K562 (cell line): Measurements from ENCODE around the gene ADAMTS10. TPM values are rescaled to one million over a fixed set of nuclear protein-coding genes. Genes with fewer than 3 reads are reported as not detected.

ENCODE experiments used
- ATAC-seq: fragments of 200-7000 bp; cut with Tn5 transposase; 3 replicates; pipeline ENCODE4 v1.9.1; 2020; ENCODE audit warnings: moderate library complexity
- BruUV-seq: library from RNA; stranded (reverse); fragments of 400-500 nt; replicated peaks from 2 replicates; lab custom pipeline; 2021; lab: Mats Ljungman, UMichigan
- CTCF ChIA-PET: fragments of 300-600 bp; formaldehyde crosslinking; extraction: SDS; loops from one replicate; lab custom pipeline; 2021; ENCODE audit warnings: low intra/inter-chr PET ratio; lab: Yijun Ruan, JAX
- POLR2A ChIA-PET: fragments of 300-600, 350-650 bp; sonication (Branson Sonifier 250); formaldehyde crosslinking; extraction: SDS; loops from one replicate; lab custom pipeline; 2021; ENCODE audit warnings: antibody characterized with exemption, inconsistent platforms; lab: Yijun Ruan, JAX
- DNase-seq, 4 experiments: peaks; one replicate each; pipeline versions ENCODE4 v3.0.0 to v3.0.0-alpha.2; 2011 to 2018; ENCODE audit warnings: low spot score in 3 of 4, mixed read lengths in 3 of 4; ENCODE audit errors: extremely low read depth in 1 of 4
- FAIRE-seq: peaks from 2 replicates; lab custom pipeline; 2011; peaks lifted over from hg19 to GRCh38; lab: Jason Lieb, UNC
- H2AFZ ChIP-seq: 2 replicates; pipeline ENCODE4 v1.6.0; 2011; ENCODE audit warnings: low read depth, low read length, control low read depth, inconsistent platforms
- H3K27ac ChIP-seq: fragments of 200-600 bp; 3 replicates; pipeline ENCODE4 v1.8.0; 2011; ENCODE audit warnings: low read depth, mild to moderate bottlenecking, control low read depth, inconsistent platforms, low read length, moderate library complexity, mixed read lengths; ENCODE audit errors: extremely low read depth
- H3K27me3 ChIP-seq, 2 experiments: fragments of 300-600 bp in 1 of 2; 2 replicates in 1 of 2; 3 replicates in 1 of 2; pipeline versions ENCODE4 v1.6.0 to v1.8.0; 2011; ENCODE audit warnings: inconsistent platforms in 2 of 2, low read length in 2 of 2, mild to moderate bottlenecking in 1 of 2, mixed read lengths in 1 of 2, moderate library complexity in 1 of 2; ENCODE audit not compliant: control insufficient read depth in 2 of 2, insufficient read depth in 2 of 2
- H3K36me3 ChIP-seq: fragments of 300-600 bp; 3 replicates; pipeline ENCODE4 v1.8.0; 2011; ENCODE audit warnings: mild to moderate bottlenecking, low read length, inconsistent platforms; ENCODE audit not compliant: control insufficient read depth, insufficient read depth
- H3K4me1 ChIP-seq, 2 experiments: fragments of 200-600 bp in 1 of 2; replicated peaks in 1 of 2; 2 replicates in 1 of 2; 3 replicates in 1 of 2; pipeline versions ENCODE4 v1.5.1 to v1.8.0; 2011; ENCODE audit warnings: inconsistent platforms in 2 of 2, low read length in 2 of 2, mild to moderate bottlenecking in 1 of 2, mixed read lengths in 1 of 2, moderate library complexity in 1 of 2; ENCODE audit not compliant: control insufficient read depth in 2 of 2, insufficient read depth in 2 of 2
- H3K4me2 ChIP-seq: 2 replicates; pipeline ENCODE4 v1.6.1; 2011; ENCODE audit warnings: low read length, control low read depth, inconsistent platforms, mixed read lengths; ENCODE audit not compliant: insufficient read depth
- H3K4me3 ChIP-seq: fragments of 200-600 bp; sonication (generic), shearing (Covaris generic); 2 replicates; pipeline ENCODE4 v1.5.1; 2016; ENCODE audit warnings: control low read depth, inconsistent platforms
- H3K79me2 ChIP-seq: fragments of 200-600 bp; 3 replicates; pipeline ENCODE4 v1.8.0; 2011; ENCODE audit warnings: low read length, inconsistent platforms; ENCODE audit not compliant: control insufficient read depth, insufficient read depth
- H3K9ac ChIP-seq, 2 experiments: 2 replicates each; pipeline versions ENCODE4 v1.6.0 to v1.6.1; 2011; ENCODE audit warnings: low read depth in 2 of 2, low read length in 2 of 2, control low read depth in 1 of 2, inconsistent platforms in 1 of 2, mild to moderate bottlenecking in 1 of 2, mixed read lengths in 1 of 2; ENCODE audit not compliant: insufficient read depth in 1 of 2
- H3K9me1 ChIP-seq: one replicate; pipeline ENCODE4 v1.6.0; 2011; ENCODE audit warnings: inconsistent platforms, mild to moderate bottlenecking, low read length, moderate library complexity; ENCODE audit not compliant: control insufficient read depth, insufficient read depth
- H3K9me3 ChIP-seq: replicated peaks from 2 replicates; pipeline ENCODE4 v1.5.1; 2011; ENCODE audit warnings: low read depth, low read length, inconsistent platforms; ENCODE audit not compliant: control insufficient read depth, insufficient read depth
- H4K20me1 ChIP-seq: replicated peaks from 2 replicates; pipeline ENCODE4 v1.6.1; 2011; ENCODE audit warnings: low read length, inconsistent platforms, mixed read lengths; ENCODE audit not compliant: control insufficient read depth, insufficient read depth
- BHLHE40 ChIP-seq: IDR thresholded peaks from 2 replicates; pipeline ENCODE4 v1.6.1; 2011; ENCODE audit warnings: low read length, improper control_type of control experiment
- KDM4B ChIP-seq, 2 experiments: fragments of 450-650 bp in 1 of 2; sonication (generic) in 1 of 2; IDR thresholded peaks; 2 replicates each; pipeline ENCODE4 v1.6.1; 2016 to 2017; ENCODE audit warnings: borderline replicate concordance in 2 of 2, antibody characterized with exemption in 1 of 2, low read depth in 1 of 2, mild to moderate bottlenecking in 1 of 2
- ZNF551 ChIP-seq: fragments of 250-450 bp; sonication (Bioruptor Pico); IDR thresholded peaks from 2 replicates; pipeline ENCODE4 v1.5.0; 2021; ENCODE audit warnings: mild to moderate bottlenecking, moderate library complexity
- WGBS: fragments of 100-300 bp; shearing (Covaris generic); methylation state at CpG from one replicate; pipeline ENCODE4 v1.1.6; 2016; ENCODE audit warnings: low coverage, mixed read lengths; ENCODE audit not compliant: insufficient coverage; ENCODE audit errors: missing lambda C conversion rate; 5-methylcytosine and 5-hydroxymethylcytosine counted together
- in situ Hi-C: fragments of 300-500 bp; cut with MboI; formaldehyde crosslinking; loops from 4 replicates; pipeline ENCODE4 v1.15.0; 2018; ENCODE audit warnings: inconsistent platforms, mixed read lengths
- intact Hi-C: fragments of 100-400 bp; cut with micrococcal nuclease; formaldehyde crosslinking; loops from 2 replicates; pipeline ENCODE4 v1.14.2; 2022
- polyA plus RNA-seq, 8 experiments: library from polyadenylated mRNA; depleted of rRNA in 4 of 8; stranded (reverse) in 5 of 8; unstranded in 3 of 8; fragments of >200 nt; fragmentation: Nextera tagmentation in 2 of 8; fragmentation: Illumina TruSeq in 1 of 8; extraction: Ambion mirVana in 2 of 8; extraction: Trizol in 1 of 8; gene quantifications; 2 replicates each; pipeline versions ENCODE4 v1.2.1 to v1.2.3, GENCODE V29; 2011 to 2014; ENCODE audit warnings: inconsistent platforms in 1 of 8, missing spikeins in 1 of 8
- total RNA-seq, 7 experiments: library from RNA; depleted of rRNA in 6 of 7; stranded (reverse); fragments of >200 nt in 6 of 7; fragmentation: Illumina TruSeq in 2 of 7; extraction: Trizol in 2 of 7; gene quantifications; 2 replicates each; pipeline versions ENCODE4 v1.2.1 to v1.2.3, GENCODE V29; 2011 to 2021; ENCODE audit warnings: low replicate concordance in 1 of 7
- TF ChIP-seq, protein P1 (sequence below), 2 experiments: fragments of 450-650 bp; formaldehyde crosslinking in 1 of 2; IDR thresholded peaks; 2 replicates each; pipeline versions ENCODE4 v1.4.0 to v1.6.1; 2014 to 2020; ENCODE audit warnings: mild to moderate bottlenecking in 2 of 2, borderline replicate concordance in 1 of 2, low read depth in 1 of 2

The ADAMTS10 gene
- total and polyA plus RNA-seq, 9 of the 15 experiments (the other 6 are each of a cell fraction or from before 2014, with no cell fraction given): 0.33 to 1.8 (median 0.57) TPM; not detected in 4

DNA sequence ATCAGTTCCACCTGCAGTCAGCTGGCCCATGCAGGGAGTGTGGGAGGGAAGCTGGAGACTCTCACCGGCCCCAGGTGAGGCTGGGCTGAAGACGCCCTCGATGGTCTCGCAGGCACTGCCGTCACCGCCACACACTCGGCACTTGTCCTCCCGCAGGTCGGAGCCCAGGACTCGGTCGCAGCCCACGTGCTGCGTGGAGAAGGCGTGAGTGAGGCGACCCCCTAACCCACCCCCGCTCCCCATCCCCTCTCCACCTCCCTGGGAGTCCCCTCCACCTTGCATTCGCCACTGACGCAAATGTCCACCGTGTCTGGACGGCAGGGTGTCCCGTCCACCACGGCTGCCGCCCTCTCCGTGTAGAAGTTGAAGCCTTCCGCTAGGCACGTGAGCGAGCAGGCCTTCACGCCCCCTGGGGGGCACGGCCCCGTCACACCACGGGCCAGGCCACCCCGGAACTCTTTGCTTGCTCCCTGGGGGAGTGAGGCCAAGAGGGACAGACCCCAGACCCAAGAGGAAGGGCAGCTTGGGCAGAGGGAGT is 21.3 kb downstream of the ADAMTS10 start:
- POLR2A ChIA-PET: no interaction called here
- ATAC-seq: no peak
- Histone ChIP-seq H3K36me3 (no peaks in the 10 kb centered on the region), H2AFZ (no peak overlapping the region), H3K4me1 (peaks cover 6 to 41% of the 10 kb centered on the region in 2 experiments; a peak in 4 of 5 replicates), H3K27me3 (peaks cover 9 to 28% of the 10 kb centered on the region in 2 experiments; a peak in 3 of 5 replicates), H3K4me2 (no peak overlapping the region), H3K9ac (no peak overlapping the region; a peak in 1 of 4 replicates), H3K4me3 (no peak overlapping the region)
- no peak for DNase-seq
- no TSS peak for BruUV-seq
- FAIRE-seq: no peak
- intact Hi-C loops: no loop called here
- WGBS: 4% methylated on average over 24 of the region's 32 CpGs
- CTCF ChIA-PET: no interaction called here
- TF ChIP-seq ZNF551 (no peak), KDM4B (IDR thresholded peaks at IDR 0.05; ENCODE audit: borderline replicate concordance in 2 of 2, low read depth in 1 of 2) (no peak), BHLHE40 (peak; percentile 47; the same call in 1 of the 2 replicates)
- TF ChIP-seq, protein P1, sequence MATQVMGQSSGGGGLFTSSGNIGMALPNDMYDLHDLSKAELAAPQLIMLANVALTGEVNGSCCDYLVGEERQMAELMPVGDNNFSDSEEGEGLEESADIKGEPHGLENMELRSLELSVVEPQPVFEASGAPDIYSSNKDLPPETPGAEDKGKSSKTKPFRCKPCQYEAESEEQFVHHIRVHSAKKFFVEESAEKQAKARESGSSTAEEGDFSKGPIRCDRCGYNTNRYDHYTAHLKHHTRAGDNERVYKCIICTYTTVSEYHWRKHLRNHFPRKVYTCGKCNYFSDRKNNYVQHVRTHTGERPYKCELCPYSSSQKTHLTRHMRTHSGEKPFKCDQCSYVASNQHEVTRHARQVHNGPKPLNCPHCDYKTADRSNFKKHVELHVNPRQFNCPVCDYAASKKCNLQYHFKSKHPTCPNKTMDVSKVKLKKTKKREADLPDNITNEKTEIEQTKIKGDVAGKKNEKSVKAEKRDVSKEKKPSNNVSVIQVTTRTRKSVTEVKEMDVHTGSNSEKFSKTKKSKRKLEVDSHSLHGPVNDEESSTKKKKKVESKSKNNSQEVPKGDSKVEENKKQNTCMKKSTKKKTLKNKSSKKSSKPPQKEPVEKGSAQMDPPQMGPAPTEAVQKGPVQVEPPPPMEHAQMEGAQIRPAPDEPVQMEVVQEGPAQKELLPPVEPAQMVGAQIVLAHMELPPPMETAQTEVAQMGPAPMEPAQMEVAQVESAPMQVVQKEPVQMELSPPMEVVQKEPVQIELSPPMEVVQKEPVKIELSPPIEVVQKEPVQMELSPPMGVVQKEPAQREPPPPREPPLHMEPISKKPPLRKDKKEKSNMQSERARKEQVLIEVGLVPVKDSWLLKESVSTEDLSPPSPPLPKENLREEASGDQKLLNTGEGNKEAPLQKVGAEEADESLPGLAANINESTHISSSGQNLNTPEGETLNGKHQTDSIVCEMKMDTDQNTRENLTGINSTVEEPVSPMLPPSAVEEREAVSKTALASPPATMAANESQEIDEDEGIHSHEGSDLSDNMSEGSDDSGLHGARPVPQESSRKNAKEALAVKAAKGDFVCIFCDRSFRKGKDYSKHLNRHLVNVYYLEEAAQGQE (IDR thresholded peaks at IDR 0.05; ENCODE audit: borderline replicate concordance): no peak
- TF ChIP-seq, protein P1 (CRISPR knock-in tag; IDR thresholded peaks at IDR 0.05; ENCODE audit: low read depth): no peak
- TF ChIP-seq, all 486 proteins: peak for 1
- Histone ChIP-seq H3K79me2 (no peaks in the 10 kb centered on the region), H3K27ac (no peak overlapping the region), H3K9me1 (no peaks in the 10 kb centered on the region), H3K9me3 (no peaks in the 10 kb centered on the region; the same call in 1 of the 2 replicates), H4K20me1 (peaks cover 8% of the 10 kb centered on the region; the same call in 1 of the 2 replicates)
- in situ Hi-C loops: no loop called here
